BLaER1 treated with 17β-estradiol and CSF1 and Interleukin-3, amounts not matched to agents 10 nM and 100 nM (cell line): ENCODE data around the gene ITGA7.

ENCODE experiments used
- H3K27ac ChIP-seq, 11 experiments: shearing (Covaris generic); formaldehyde crosslinking; 2 replicates each; pipeline ENCODE4 v1.8.1; 2022
- H3K27me3 ChIP-seq, 11 experiments: shearing (Covaris generic); formaldehyde crosslinking; 2 replicates each; pipeline ENCODE4 v1.8.1; 2022
- H3K36me3 ChIP-seq, 11 experiments: shearing (Covaris generic); formaldehyde crosslinking; 2 replicates each; pipeline ENCODE4 v1.8.1; 2022
- H3K4me1 ChIP-seq, 10 experiments: shearing (Covaris generic); formaldehyde crosslinking; 2 replicates each; pipeline ENCODE4 v1.8.1; 2022
- H3K4me2 ChIP-seq, 11 experiments: shearing (Covaris generic); formaldehyde crosslinking; 2 replicates each; pipeline ENCODE4 v1.8.1; 2022
- H3K4me3 ChIP-seq, 10 experiments: shearing (Covaris generic); formaldehyde crosslinking; 2 replicates each; pipeline ENCODE4 v1.8.1; 2022
- H3K9ac ChIP-seq, 11 experiments: shearing (Covaris generic); formaldehyde crosslinking; 2 replicates each; pipeline ENCODE4 v1.8.1; 2022
- H3K9me3 ChIP-seq, 11 experiments: shearing (Covaris generic); formaldehyde crosslinking; replicated peaks in 1 of 11; 2 replicates each; pipeline ENCODE4 v1.8.1; 2022
- H4K20me1 ChIP-seq, 11 experiments: shearing (Covaris generic); formaldehyde crosslinking; 2 replicates each; pipeline ENCODE4 v1.8.1; 2022
- Cebpa-rat ChIP-seq, 11 experiments: shearing (Covaris generic); IDR thresholded peaks; 2 replicates each; pipeline ENCODE4 v1.8.1; 2022

Gene ITGA7

DNA sequence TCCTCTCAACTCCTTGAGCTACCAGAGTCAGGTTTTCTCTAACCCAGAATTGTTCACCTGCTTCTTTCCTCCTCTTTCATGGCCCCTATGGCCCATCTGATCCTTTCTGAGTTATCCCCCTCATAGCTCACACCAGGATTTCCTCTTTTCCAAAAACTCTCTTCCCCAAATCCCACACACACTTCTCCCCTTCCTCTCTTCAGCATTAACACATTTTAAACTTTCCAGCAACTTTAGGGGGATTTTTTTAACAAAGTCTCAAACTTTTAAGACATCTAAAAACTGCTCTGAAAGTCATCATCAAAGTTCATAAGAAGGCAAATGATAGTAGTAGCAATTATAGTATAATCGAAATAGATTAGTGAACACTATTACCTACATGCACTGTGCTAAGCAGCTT is 63.1 kb downstream of the ITGA7 start:
- Histone ChIP-seq H3K27me3 (no peaks in the 10 kb centered on the region), H4K20me1 (no peaks in the 10 kb centered on the region), H3K9me3 (peaks cover 30 to 59% (median 42%) of the 10 kb centered on the region in 11 experiments), H3K4me3 (no peak overlapping the region), H3K27ac (peak overlapping the region in 3 of 11 experiments; percentile 90 to 95 (median 93); a peak in 4 of 22 replicates), H3K36me3 (0 out of 22 replicates have a peak, but pooled peaks cover 0 to 4% (median 0%) of the 10 kb centered on the region in 11 experiments), H3K4me1 (peaks cover 7 to 77% (median 27%) of the 10 kb centered on the region in 10 experiments), H3K9ac (no peak overlapping the region), H3K4me2 (peak overlapping the region in 4 of 11 experiments; percentile 29 to 83 (median 78); a peak in 5 of 22 replicates)
- TF ChIP-seq Cebpa-rat (IDR thresholded peaks at IDR 0.05) = no peak

DNA sequence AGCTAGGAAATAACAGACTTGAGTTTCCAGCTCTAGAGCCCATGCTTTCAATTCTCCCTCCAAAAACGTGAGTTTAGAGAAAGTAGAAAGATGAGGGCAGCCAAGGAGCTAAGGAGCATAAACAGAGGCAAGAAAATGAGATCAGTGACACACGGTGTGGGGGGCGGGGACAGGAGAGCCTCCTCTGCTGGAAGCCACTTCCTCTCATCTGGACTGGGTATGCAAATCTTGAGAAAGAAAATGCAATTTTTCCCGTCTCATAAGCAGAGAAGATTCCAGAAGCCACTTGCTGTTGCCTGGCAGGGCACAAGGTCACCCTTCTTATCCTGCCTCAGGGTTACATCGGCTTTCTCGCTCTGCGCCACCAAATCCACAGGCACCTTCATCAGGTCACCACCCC is 65.0 kb downstream of the ITGA7 start:
- no peaks in the 10 kb centered on the region for H3K27me3 ChIP-seq
- no peaks in the 10 kb centered on the region for H4K20me1 ChIP-seq
- peak in 1 of 11 experiments; percentile 2; a peak in 1 of 22 replicates for TF ChIP-seq Cebpa-rat (IDR thresholded peaks at IDR 0.05)
- H3K4me3 ChIP-seq = peak overlapping the region in 3 of 10 experiments; percentile 7 to 25 (median 16); a peak in 5 of 20 replicates
- peak overlapping the region in 6 of 11 experiments; percentile 52 to 76 (median 72); a peak in 12 of 22 replicates for H3K9ac ChIP-seq
- peaks cover 20 to 43% (median 27%) of the 10 kb centered on the region in 11 experiments for H3K9me3 ChIP-seq
- peak overlapping the region in 9 of 11 experiments; percentile 14 to 95 (median 83); a peak in 17 of 22 replicates for H3K27ac ChIP-seq
- H3K36me3 ChIP-seq = 0 out of 22 replicates have a peak, but pooled peaks cover 0 to 4% (median 0%) of the 10 kb centered on the region in 11 experiments
- H3K4me1 ChIP-seq = peaks cover 7 to 85% (median 27%) of the 10 kb centered on the region in 10 experiments
- peak overlapping the region; percentile 17 to 88 (median 61); a peak in 20 of 22 replicates for H3K4me2 ChIP-seq

DNA sequence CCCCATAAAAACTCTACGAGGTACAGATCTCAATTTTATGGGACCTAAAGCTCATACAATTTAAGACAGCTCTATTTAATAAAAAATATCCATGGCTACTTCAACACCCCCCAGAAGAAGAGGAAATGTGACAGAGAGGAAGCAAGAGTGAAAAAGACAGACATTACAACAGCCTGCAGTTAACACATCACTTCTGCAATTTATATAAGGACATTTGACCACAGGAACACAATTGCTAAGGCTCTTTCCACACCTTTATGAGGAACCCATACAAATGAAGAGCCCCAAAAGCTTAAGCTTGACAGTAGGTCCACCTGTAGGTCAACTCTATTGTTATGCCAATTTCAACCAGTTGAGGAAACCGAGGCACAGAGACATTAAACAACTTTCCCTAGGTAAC is 65.4 kb downstream of the ITGA7 start:
- peaks cover 7 to 85% (median 27%) of the 10 kb centered on the region in 10 experiments for H3K4me1 ChIP-seq
- no peaks in the 10 kb centered on the region for H3K27me3 ChIP-seq
- peak overlapping the region in 1 of 10 experiments; percentile 16; a peak in 2 of 20 replicates for H3K4me3 ChIP-seq
- H4K20me1 ChIP-seq = no peaks in the 10 kb centered on the region
- H3K4me2 ChIP-seq = peak overlapping the region; percentile 17 to 88 (median 61); a peak in 20 of 22 replicates
- H3K9me3 ChIP-seq = peaks cover 16 to 39% (median 23%) of the 10 kb centered on the region in 11 experiments
- peak overlapping the region in 9 of 11 experiments; percentile 14 to 95 (median 83); a peak in 18 of 22 replicates for H3K27ac ChIP-seq
- H3K36me3 ChIP-seq = 0 out of 22 replicates have a peak, but pooled peaks cover 0 to 4% (median 0%) of the 10 kb centered on the region in 11 experiments
- H3K9ac ChIP-seq = peak overlapping the region in 7 of 11 experiments; percentile 18 to 76 (median 71); a peak in 13 of 22 replicates
- peak in 7 of 11 experiments; percentile 41 to 88 (median 56); a peak in 9 of 22 replicates for TF ChIP-seq Cebpa-rat (IDR thresholded peaks at IDR 0.05)

DNA sequence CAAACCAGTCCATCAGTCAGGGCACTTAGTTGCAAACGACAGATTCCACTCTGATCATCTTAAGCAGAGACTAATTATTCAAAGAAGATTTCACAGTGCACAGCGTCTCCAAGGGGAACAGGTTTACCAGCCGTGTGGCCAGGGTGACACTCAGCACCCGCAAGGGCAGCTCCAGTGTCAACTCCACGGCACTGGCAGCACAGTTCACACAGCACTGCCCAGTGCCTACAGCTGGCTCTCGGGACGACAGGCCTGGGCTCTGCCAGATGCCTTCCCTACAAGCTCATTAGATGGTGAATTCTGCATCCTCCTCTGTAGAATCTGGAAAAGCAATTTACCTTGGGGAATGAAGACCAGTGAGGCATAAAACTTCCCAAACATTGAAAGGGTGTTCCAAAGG is 66.1 kb downstream of the ITGA7 start:
- H3K36me3 ChIP-seq = 0 out of 22 replicates have a peak, but pooled peaks cover 0 to 4% (median 0%) of the 10 kb centered on the region in 11 experiments
- H4K20me1 ChIP-seq = no peaks in the 10 kb centered on the region
- no peaks in the 10 kb centered on the region for H3K27me3 ChIP-seq
- H3K9me3 ChIP-seq = peaks cover 9 to 32% (median 16%) of the 10 kb centered on the region in 11 experiments
- peak overlapping the region in 6 of 11 experiments; percentile 15 to 76 (median 72); a peak in 11 of 22 replicates for H3K9ac ChIP-seq
- H3K27ac ChIP-seq = peak overlapping the region in 9 of 11 experiments; percentile 14 to 95 (median 77); a peak in 16 of 22 replicates
- H3K4me1 ChIP-seq = peaks cover 7 to 78% (median 27%) of the 10 kb centered on the region in 10 experiments
- TF ChIP-seq Cebpa-rat (IDR thresholded peaks at IDR 0.05) = no peak
- peak overlapping the region in 10 of 11 experiments; percentile 17 to 88 (median 69); a peak in 15 of 22 replicates for H3K4me2 ChIP-seq
- no peak overlapping the region for H3K4me3 ChIP-seq

DNA sequence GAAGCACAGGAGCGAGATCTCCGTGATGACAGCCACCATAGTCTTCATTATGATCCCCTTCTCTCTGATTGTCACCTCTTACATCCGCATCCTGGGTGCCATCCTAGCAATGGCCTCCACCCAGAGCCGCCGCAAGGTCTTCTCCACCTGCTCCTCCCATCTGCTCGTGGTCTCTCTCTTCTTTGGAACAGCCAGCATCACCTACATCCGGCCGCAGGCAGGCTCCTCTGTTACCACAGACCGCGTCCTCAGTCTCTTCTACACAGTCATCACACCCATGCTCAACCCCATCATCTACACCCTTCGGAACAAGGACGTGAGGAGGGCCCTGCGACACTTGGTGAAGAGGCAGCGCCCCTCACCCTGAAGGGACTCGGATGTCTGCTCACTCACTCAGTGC is 70.2 kb downstream of the ITGA7 start:
- Histone ChIP-seq H3K27me3 (no peaks in the 10 kb centered on the region), H3K9me3 (no peaks in the 10 kb centered on the region; a peak in 1 of 22 replicates), H4K20me1 (no peaks in the 10 kb centered on the region), H3K4me3 (no peak overlapping the region), H3K4me1 (peaks cover 3 to 57% (median 18%) of the 10 kb centered on the region in 10 experiments), H3K36me3 (no peaks in the 10 kb centered on the region), H3K4me2 (no peak overlapping the region), H3K27ac (no peak overlapping the region), H3K9ac (no peak overlapping the region)
- TF ChIP-seq Cebpa-rat (IDR thresholded peaks at IDR 0.05) = no peak

DNA sequence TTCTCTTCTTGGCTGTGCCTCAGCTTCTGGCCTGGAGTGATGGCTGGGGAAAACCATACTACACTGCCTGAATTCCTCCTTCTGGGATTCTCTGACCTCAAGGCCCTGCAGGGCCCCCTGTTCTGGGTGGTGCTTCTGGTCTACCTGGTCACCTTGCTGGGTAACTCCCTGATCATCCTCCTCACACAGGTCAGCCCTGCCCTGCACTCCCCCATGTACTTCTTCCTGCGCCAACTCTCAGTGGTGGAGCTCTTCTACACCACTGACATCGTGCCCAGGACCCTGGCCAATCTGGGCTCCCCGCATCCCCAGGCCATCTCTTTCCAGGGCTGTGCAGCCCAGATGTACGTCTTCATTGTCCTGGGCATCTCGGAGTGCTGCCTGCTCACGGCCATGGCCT is 70.9 kb downstream of the ITGA7 start, which contains the start of gene OR10P1:
TSS of gene OR10P1 (plus strand) at position 40 of the 400 bp plus-strand sequence. CDS start at position 40, 0 bp downstream.
- Histone ChIP-seq H3K4me1 (peaks cover 0 to 57% (median 12%) of the 10 kb centered on the region in 10 experiments; a peak in 15 of 20 replicates), H3K36me3 (no peaks in the 10 kb centered on the region), H3K4me2 (no peak within 1 kb of the TSS), H3K4me3 (no peak within 1 kb of the TSS), H4K20me1 (no peaks in the 10 kb centered on the region), H3K27ac (no peak within 1 kb of the TSS), H3K9me3 (no peaks in the 10 kb centered on the region; a peak in 1 of 22 replicates), H3K9ac (no peak within 1 kb of the TSS), H3K27me3 (no peaks in the 10 kb centered on the region)
- TF ChIP-seq Cebpa-rat (IDR thresholded peaks at IDR 0.05) = no peak

DNA sequence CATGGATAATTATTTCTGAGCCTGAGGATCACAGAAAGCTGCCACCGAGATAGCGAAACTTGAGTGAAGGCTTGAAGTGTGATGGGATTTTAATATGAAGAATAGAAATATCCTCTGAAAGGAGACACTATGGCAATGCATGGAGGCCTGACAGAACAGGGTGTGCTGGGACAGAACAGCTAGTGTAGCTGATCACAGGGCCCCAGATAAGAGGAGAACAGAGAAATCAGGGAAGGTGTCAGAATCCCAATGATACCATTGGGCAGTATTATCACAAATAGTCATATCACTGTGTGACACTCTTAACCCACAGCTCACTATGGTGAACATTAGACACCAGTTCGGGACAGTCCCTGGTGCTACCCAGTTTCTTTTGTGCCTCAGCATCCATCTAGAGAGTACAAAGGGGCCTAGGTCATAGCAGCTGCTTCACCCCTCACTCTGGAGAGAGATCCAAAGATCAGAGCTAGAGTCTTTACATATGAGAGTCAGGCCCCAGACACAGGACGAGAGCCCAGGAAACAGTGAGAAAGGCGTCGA is 71.5 kb downstream of the ITGA7 start:
- no peak overlapping the region for H3K4me2 ChIP-seq
- H3K4me3 ChIP-seq = no peak overlapping the region
- no peaks in the 10 kb centered on the region for H4K20me1 ChIP-seq
- no peak overlapping the region for H3K27ac ChIP-seq
- H3K9ac ChIP-seq = no peak overlapping the region
- H3K36me3 ChIP-seq = no peaks in the 10 kb centered on the region
- peaks cover 0 to 57% (median 5%) of the 10 kb centered on the region in 10 experiments; a peak in 12 of 20 replicates for H3K4me1 ChIP-seq
- no peaks in the 10 kb centered on the region for H3K27me3 ChIP-seq
- no peak for TF ChIP-seq Cebpa-rat (IDR thresholded peaks at IDR 0.05)
- H3K9me3 ChIP-seq = no peaks in the 10 kb centered on the region; a peak in 1 of 22 replicates
